ENCODE measurements around the gene PPP2R3C.
"Not testable (repeated sequence)": the region's sequence is repeated elsewhere in the genome, so short reads cannot be mapped to it uniquely, and the experiment has no call there.

Gene PPP2R3C

GRCh38 chr14:35043046-35043445 is 78.7 kb downstream of the PPP2R3C start:
- H3K27ac Mint-ChIP-seq, result no peak overlapping the region
- no peak for TF ChIP-seq CTCF (IDR thresholded peaks at IDR 0.05)
- H3K9me3 Mint-ChIP-seq, result no peaks in the 10 kb centered on the region
- peaks cover 18% of the 10 kb centered on the region for H3K4me1 Mint-ChIP-seq
- no peak overlapping the region for H3K4me3 Mint-ChIP-seq
- no peaks in the 10 kb centered on the region for H3K36me3 Mint-ChIP-seq (ENCODE audit: low read depth)
- no peak for DNase-seq
- peaks cover 3% of the 10 kb centered on the region for H3K27me3 Mint-ChIP-seq (ENCODE audit: low read depth, poor library complexity)

- Mint-ChIP-seq H3K27me3 (ENCODE audit: low read depth, poor library complexity) (peaks cover 3% of the 10 kb centered on the region), H3K4me3 (no peak overlapping the region), H3K27ac (no peak overlapping the region), H3K9me3 (no peaks in the 10 kb centered on the region), H3K4me1 (peaks cover 14% of the 10 kb centered on the region), H3K36me3 (ENCODE audit: low read depth) (no peaks in the 10 kb centered on the region)
- DNase-seq, result no peak
- no peak for TF ChIP-seq CTCF (IDR thresholded peaks at IDR 0.05)
Observed at GRCh38 chr14:35042632-35043031, 79.2 kb downstream of the PPP2R3C start.

GRCh38 chr14:35038312-35038711 is 83.5 kb downstream of the PPP2R3C start:
- not testable (repeated sequence) for H3K4me3 Mint-ChIP-seq; DNase-seq; H3K27ac Mint-ChIP-seq; H3K27me3 Mint-ChIP-seq (ENCODE audit: low read depth, poor library complexity); H3K4me1 Mint-ChIP-seq
- peaks cover 27% of the 10 kb centered on the region for H3K36me3 Mint-ChIP-seq (ENCODE audit: low read depth)
- peaks cover 29% of the 10 kb centered on the region for H3K9me3 Mint-ChIP-seq
